Hair follicle dermal papilla cell (primary cell): ENCODE data around the gene AGA. TPM values are rescaled to one million over a fixed set of nuclear protein-coding genes. Genes with fewer than 3 reads are reported as not detected.

Experiments used
- total RNA-seq: library from RNA; depleted of rRNA; stranded (reverse); fragments of >200 nt; gene quantifications from 2 replicates; pipeline ENCODE4 v1.2.3, GENCODE V29; 2012

AGA gene
- 35.1 and 42.0 TPM in 2 replicates for total RNA-seq

DNA sequence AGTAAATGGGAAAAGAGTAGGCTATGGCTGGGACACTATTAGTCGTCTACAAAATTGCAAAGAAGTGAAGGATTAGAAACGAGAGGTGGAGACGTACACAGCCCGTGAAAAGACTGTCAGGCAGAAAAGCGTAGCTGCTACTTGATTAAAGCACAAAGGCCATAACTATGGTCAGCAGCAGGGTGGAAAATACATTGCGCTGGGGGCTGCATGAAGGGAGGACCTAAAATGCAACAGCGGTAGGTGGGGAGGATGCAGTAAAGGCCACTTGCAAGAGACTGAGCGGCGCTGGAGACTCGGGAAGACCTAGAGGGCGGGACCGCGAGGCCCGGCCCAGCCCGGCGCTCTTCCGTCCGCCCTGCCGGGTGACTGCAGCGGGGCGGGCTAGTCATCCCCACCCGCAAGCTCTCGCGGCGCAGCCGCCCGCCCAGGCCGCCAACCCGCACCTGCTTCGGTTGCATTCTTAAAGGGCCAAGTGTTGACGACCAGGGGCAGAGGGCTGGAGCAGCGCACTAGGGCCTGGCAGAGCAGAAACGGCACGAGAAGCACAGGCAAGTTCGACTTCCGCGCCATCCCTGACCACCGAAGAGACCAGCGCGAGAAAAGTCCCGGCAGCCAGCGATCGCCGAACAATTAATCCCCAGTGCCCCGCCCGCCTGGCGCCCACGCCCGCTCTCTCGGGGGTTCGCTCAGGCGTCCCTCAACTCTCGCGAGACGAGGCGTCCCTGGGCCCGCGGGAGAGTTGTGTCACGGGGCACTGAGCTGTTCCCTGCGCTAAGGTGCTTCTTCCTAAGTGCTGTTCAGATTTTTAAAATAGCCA is at the start of gene AGA:
AGA (minus strand) TSS at position 635 of the 820 bp plus-strand sequence; CDS start at position 573, 62 bp downstream.

Other genes with a start within 250 kb of the AGA start
- 4.6 and 5.4 TPM in 2 replicates for gene NEIL3, start 132.6 kb downstream of the AGA start, total RNA-seq